GM12878 (cell line): ENCODE data around the gene GLA. TPM values are rescaled to one million over a fixed set of nuclear protein-coding genes. Genes with fewer than 3 reads are reported as not detected.

Experiments used
- ASH2L ChIP-seq: fragments of 300-600, 200-600 bp; sonication (generic); IDR thresholded peaks from 2 replicates; pipeline ENCODE4 v1.6.1; 2017; ENCODE audit warnings: low read depth, mild to moderate bottlenecking, borderline replicate concordance
- BCLAF1 ChIP-seq: fragments of 450-650 bp; IDR thresholded peaks from 2 replicates; pipeline ENCODE4 v1.6.1; 2017; ENCODE audit warnings: antibody characterized with exemption, mild to moderate bottlenecking, moderate library complexity
- BHLHE40 ChIP-seq, 2 experiments: fragments of 450-650 bp in 1 of 2; IDR thresholded peaks; 2 replicates each; pipeline ENCODE4 v1.6.1; 2011 to 2017; ENCODE audit warnings: low read depth in 2 of 2, borderline replicate concordance in 1 of 2, improper control_type of control experiment in 1 of 2, low read length in 1 of 2, mild to moderate bottlenecking in 1 of 2
- CBX5 ChIP-seq: sonication (generic); IDR thresholded peaks from 2 replicates; pipeline ENCODE4 v1.6.1; 2016; ENCODE audit warnings: low read depth, moderate library complexity, mild to moderate bottlenecking, inconsistent platforms
- E2F8 ChIP-seq: fragments of 450-650 bp; IDR thresholded peaks from 2 replicates; pipeline ENCODE4 v1.6.1; 2018; ENCODE audit warnings: mild to moderate bottlenecking, low read depth, moderate library complexity; ENCODE audit not compliant: partially characterized antibody
- EZH2 ChIP-seq: IDR thresholded peaks from 2 replicates; pipeline ENCODE4 v1.6.1; 2012; ENCODE audit warnings: low read depth, mild to moderate bottlenecking, control low read depth, inconsistent platforms, low read length, borderline replicate concordance; ENCODE audit not compliant: control insufficient read depth
- IKZF2 ChIP-seq, 2 experiments: fragments of 450-650 bp; IDR thresholded peaks; 2 replicates each; pipeline ENCODE4 v1.6.1; 2017; ENCODE audit warnings: mild to moderate bottlenecking in 2 of 2, moderate library complexity in 2 of 2
- JUNB ChIP-seq: IDR thresholded peaks from 2 replicates; pipeline ENCODE4 v1.6.1; 2016; ENCODE audit warnings: antibody characterized with exemption, mild to moderate bottlenecking
- KLF5 ChIP-seq: fragments of 450-650 bp; IDR thresholded peaks from 2 replicates; pipeline ENCODE4 v1.6.1; 2014; ENCODE audit warnings: mild to moderate bottlenecking; ENCODE audit not compliant: partially characterized antibody
- NFYB ChIP-seq: IDR thresholded peaks from 2 replicates; pipeline ENCODE4 v1.6.1; 2011; ENCODE audit warnings: low read depth, mild to moderate bottlenecking, low read length, improper control_type of control experiment, moderate library complexity; ENCODE audit not compliant: insufficient read depth
- RFX5 ChIP-seq: IDR thresholded peaks from 2 replicates; pipeline ENCODE4 v1.6.1; 2011; ENCODE audit warnings: low read depth, low read length, improper control_type of control experiment
- SREBF1 ChIP-seq: IDR thresholded peaks from 2 replicates; pipeline ENCODE4 v1.6.1; 2012; ENCODE audit warnings: mild to moderate bottlenecking, low read length
- SRF ChIP-seq, 2 experiments: IDR thresholded peaks; 2 replicates each; pipeline ENCODE4 v1.6.1; 2011; ENCODE audit warnings: low read depth in 2 of 2, low read length in 2 of 2, mild to moderate bottlenecking in 1 of 2, moderate library complexity in 1 of 2
- ZNF384 ChIP-seq: IDR thresholded peaks from 2 replicates; pipeline ENCODE4 v1.6.1; 2012; ENCODE audit warnings: low read depth, mild to moderate bottlenecking, low read length, improper control_type of control experiment, borderline replicate concordance
- ZZZ3 ChIP-seq: IDR thresholded peaks from 2 replicates; pipeline ENCODE4 v1.6.1; 2011; ENCODE audit warnings: low read depth; ENCODE audit not compliant: control insufficient read depth, insufficient read length
- polyA plus RNA-seq, 11 experiments: library from polyadenylated mRNA; depleted of rRNA in 4 of 11; unstranded in 6 of 11; stranded (reverse) in 5 of 11; fragments of >200 nt; fragmentation: Nextera tagmentation in 4 of 11; fragmentation: Illumina TruSeq in 1 of 11; extraction: Ambion mirVana in 4 of 11; extraction: Trizol in 1 of 11; gene quantifications; 1 replicate in 1 of 11; 2 replicates in 10 of 11; pipeline versions ENCODE4 v1.2.1 to v1.2.3, GENCODE V29; 2011 to 2016; ENCODE audit warnings: inconsistent platforms in 2 of 11, missing spikeins in 2 of 11, low read depth in 1 of 11
- total RNA-seq, 4 experiments: library from RNA; depleted of rRNA in 3 of 4; stranded (reverse); fragments of >200 nt in 3 of 4; fragmentation: Illumina TruSeq in 1 of 4; extraction: Trizol in 1 of 4; gene quantifications; 2 replicates each; pipeline versions ENCODE4 v1.2.1 to v1.2.3, GENCODE V29; 2013 to 2021
- TF ChIP-seq, protein P1 (sequence below): fragments of 150-350 bp; IDR thresholded peaks from 2 replicates; pipeline ENCODE4 v1.6.1; 2016; ENCODE audit warnings: low read depth, low read length
- TF ChIP-seq, protein P2 (sequence below): fragments of 450-650 bp; IDR thresholded peaks from 2 replicates; pipeline ENCODE4 v1.6.1; 2018; ENCODE audit warnings: borderline replicate concordance, mild to moderate bottlenecking; ENCODE audit not compliant: partially characterized antibody

The GLA gene
- total and polyA plus RNA-seq, 10 of the 15 experiments (the other 5 are each of a cell fraction or from before 2014, with no cell fraction given): 23.8 to 66.4 (median 29.1) TPM

- TF ChIP-seq BHLHE40 (IDR thresholded peaks at IDR 0.05; ENCODE audit: borderline replicate concordance in 1 of 2, low read depth in 2 of 2, low read length in 1 of 2) (peak; percentile 95 to 99), ZZZ3 (no peak), IKZF2 (IDR thresholded peaks at IDR 0.05) (peak; percentile 33 to 37; a peak in 3 of 4 replicates), CBX5 (no peak), JUNB (no peak), SRF (IDR thresholded peaks at IDR 0.05; ENCODE audit: low read depth in 2 of 2, low read length in 2 of 2) (no peak), BCLAF1 (no peak), EZH2 (no peak), SREBF1 (no peak), KLF5 (no peak), NFYB (peak; percentile 74), RFX5 (peak; percentile 97), E2F8 (peak; percentile 25), ZNF384 (no peak), ASH2L (no peak)
- TF ChIP-seq, protein P1, sequence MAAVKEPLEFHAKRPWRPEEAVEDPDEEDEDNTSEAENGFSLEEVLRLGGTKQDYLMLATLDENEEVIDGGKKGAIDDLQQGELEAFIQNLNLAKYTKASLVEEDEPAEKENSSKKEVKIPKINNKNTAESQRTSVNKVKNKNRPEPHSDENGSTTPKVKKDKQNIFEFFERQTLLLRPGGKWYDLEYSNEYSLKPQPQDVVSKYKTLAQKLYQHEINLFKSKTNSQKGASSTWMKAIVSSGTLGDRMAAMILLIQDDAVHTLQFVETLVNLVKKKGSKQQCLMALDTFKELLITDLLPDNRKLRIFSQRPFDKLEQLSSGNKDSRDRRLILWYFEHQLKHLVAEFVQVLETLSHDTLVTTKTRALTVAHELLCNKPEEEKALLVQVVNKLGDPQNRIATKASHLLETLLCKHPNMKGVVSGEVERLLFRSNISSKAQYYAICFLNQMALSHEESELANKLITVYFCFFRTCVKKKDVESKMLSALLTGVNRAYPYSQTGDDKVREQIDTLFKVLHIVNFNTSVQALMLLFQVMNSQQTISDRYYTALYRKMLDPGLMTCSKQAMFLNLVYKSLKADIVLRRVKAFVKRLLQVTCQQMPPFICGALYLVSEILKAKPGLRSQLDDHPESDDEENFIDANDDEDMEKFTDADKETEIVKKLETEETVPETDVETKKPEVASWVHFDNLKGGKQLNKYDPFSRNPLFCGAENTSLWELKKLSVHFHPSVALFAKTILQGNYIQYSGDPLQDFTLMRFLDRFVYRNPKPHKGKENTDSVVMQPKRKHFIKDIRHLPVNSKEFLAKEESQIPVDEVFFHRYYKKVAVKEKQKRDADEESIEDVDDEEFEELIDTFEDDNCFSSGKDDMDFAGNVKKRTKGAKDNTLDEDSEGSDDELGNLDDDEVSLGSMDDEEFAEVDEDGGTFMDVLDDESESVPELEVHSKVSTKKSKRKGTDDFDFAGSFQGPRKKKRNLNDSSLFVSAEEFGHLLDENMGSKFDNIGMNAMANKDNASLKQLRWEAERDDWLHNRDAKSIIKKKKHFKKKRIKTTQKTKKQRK: no peak
- TF ChIP-seq, protein P2, sequence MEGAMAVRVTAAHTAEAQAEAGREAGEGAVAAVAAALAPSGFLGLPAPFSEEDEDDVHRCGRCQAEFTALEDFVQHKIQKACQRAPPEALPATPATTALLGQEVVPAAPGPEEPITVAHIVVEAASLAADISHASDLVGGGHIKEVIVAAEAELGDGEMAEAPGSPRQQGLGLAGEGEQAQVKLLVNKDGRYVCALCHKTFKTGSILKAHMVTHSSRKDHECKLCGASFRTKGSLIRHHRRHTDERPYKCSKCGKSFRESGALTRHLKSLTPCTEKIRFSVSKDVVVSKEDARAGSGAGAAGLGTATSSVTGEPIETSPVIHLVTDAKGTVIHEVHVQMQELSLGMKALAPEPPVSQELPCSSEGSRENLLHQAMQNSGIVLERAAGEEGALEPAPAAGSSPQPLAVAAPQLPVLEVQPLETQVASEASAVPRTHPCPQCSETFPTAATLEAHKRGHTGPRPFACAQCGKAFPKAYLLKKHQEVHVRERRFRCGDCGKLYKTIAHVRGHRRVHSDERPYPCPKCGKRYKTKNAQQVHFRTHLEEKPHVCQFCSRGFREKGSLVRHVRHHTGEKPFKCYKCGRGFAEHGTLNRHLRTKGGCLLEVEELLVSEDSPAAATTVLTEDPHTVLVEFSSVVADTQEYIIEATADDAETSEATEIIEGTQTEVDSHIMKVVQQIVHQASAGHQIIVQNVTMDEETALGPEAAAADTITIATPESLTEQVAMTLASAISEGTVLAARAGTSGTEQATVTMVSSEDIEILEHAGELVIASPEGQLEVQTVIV: peak; percentile 68
Observed at GRCh38 chrX:101407748-101408531, at the start of gene GLA, which contains the start of gene HNRNPH2 (continued).
